ENCODE results near the gene SLC43A3.

DNA sequence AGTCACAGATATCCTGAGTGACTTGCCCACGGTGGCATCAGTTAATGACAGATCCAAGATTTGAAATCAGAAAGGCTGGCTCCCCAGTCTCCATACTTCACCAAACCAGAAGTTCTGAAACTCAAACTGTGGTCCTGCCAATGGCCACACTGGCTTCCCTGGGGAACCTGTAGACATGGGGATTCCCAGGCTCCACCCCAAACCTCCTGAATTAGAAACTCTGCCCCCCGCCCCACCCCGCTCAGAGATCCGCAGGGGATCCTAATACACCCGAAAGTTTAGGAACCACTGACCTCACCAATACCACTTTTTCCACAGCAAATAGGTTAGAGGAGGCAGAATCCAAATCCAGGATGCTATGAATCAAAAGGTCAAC is 48.7 kb upstream of the SLC43A3 start:
- TF ChIP-seq, protein P1, sequence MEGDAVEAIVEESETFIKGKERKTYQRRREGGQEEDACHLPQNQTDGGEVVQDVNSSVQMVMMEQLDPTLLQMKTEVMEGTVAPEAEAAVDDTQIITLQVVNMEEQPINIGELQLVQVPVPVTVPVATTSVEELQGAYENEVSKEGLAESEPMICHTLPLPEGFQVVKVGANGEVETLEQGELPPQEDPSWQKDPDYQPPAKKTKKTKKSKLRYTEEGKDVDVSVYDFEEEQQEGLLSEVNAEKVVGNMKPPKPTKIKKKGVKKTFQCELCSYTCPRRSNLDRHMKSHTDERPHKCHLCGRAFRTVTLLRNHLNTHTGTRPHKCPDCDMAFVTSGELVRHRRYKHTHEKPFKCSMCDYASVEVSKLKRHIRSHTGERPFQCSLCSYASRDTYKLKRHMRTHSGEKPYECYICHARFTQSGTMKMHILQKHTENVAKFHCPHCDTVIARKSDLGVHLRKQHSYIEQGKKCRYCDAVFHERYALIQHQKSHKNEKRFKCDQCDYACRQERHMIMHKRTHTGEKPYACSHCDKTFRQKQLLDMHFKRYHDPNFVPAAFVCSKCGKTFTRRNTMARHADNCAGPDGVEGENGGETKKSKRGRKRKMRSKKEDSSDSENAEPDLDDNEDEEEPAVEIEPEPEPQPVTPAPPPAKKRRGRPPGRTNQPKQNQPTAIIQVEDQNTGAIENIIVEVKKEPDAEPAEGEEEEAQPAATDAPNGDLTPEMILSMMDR (IDR thresholded peaks at IDR 0.05) = no peak
- no peak for TF ChIP-seq POLR2AphosphoS5 (IDR thresholded peaks at IDR 0.05; ENCODE audit: low read depth, low read length)
- TF ChIP-seq, protein P2, sequence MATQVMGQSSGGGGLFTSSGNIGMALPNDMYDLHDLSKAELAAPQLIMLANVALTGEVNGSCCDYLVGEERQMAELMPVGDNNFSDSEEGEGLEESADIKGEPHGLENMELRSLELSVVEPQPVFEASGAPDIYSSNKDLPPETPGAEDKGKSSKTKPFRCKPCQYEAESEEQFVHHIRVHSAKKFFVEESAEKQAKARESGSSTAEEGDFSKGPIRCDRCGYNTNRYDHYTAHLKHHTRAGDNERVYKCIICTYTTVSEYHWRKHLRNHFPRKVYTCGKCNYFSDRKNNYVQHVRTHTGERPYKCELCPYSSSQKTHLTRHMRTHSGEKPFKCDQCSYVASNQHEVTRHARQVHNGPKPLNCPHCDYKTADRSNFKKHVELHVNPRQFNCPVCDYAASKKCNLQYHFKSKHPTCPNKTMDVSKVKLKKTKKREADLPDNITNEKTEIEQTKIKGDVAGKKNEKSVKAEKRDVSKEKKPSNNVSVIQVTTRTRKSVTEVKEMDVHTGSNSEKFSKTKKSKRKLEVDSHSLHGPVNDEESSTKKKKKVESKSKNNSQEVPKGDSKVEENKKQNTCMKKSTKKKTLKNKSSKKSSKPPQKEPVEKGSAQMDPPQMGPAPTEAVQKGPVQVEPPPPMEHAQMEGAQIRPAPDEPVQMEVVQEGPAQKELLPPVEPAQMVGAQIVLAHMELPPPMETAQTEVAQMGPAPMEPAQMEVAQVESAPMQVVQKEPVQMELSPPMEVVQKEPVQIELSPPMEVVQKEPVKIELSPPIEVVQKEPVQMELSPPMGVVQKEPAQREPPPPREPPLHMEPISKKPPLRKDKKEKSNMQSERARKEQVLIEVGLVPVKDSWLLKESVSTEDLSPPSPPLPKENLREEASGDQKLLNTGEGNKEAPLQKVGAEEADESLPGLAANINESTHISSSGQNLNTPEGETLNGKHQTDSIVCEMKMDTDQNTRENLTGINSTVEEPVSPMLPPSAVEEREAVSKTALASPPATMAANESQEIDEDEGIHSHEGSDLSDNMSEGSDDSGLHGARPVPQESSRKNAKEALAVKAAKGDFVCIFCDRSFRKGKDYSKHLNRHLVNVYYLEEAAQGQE (IDR thresholded peaks at IDR 0.05; ENCODE audit: insufficient read depth in 1 of 2, low read depth in 2 of 2, low read length in 1 of 2) = no peak
- no peak for TF ChIP-seq SIN3A (IDR thresholded peaks at IDR 0.05; ENCODE audit: borderline replicate concordance, insufficient read depth, low read depth, low read length)

Data from Panc1 (cell line).